Loucy (cell line): ENCODE data around the gene SDK2.

Experiments
- H2AFZ ChIP-seq: fragments of 200-600 bp; sonication (generic); 2 replicates; pipeline ENCODE4 v1.6.0; 2016; ENCODE audit warnings: antibody characterized with exemption, mild to moderate bottlenecking, low read length, moderate library complexity
- H3F3A ChIP-seq: fragments of 200-600 bp; 2 replicates; pipeline ENCODE4 v1.6.0; 2016; ENCODE audit warnings: antibody characterized with exemption, low read depth, mild to moderate bottlenecking
- H3K27me3 ChIP-seq: fragments of 200-600 bp; sonication (generic); 2 replicates; pipeline ENCODE4 v1.6.1; 2014; ENCODE audit warnings: low read length, mild to moderate bottlenecking; ENCODE audit not compliant: insufficient read depth, poor library complexity, severe bottlenecking
- H3K36me3 ChIP-seq: fragments of 200-600 bp; sonication (generic); 2 replicates; pipeline ENCODE4 v1.6.1; 2016; ENCODE audit warnings: low read length; ENCODE audit not compliant: insufficient read depth
- H3K4me1 ChIP-seq: fragments of 200-600 bp; sonication (generic); 2 replicates; pipeline ENCODE4 v1.5.1; 2014; ENCODE audit warnings: low read length, mild to moderate bottlenecking; ENCODE audit not compliant: insufficient read depth, poor library complexity, severe bottlenecking
- H3K4me2 ChIP-seq: fragments of 200-600 bp; sonication (generic); 2 replicates; pipeline ENCODE4 v1.6.0; 2014; ENCODE audit warnings: antibody characterized with exemption, low read length, low read depth, mild to moderate bottlenecking; ENCODE audit not compliant: poor library complexity, severe bottlenecking
- H3K4me3 ChIP-seq: fragments of 200-600 bp; sonication (generic); 2 replicates; pipeline ENCODE4 v1.5.1; 2014; ENCODE audit warnings: low read length, mild to moderate bottlenecking, mixed read lengths; ENCODE audit not compliant: poor library complexity, severe bottlenecking
- H3K79me2 ChIP-seq: fragments of 200-600 bp; sonication (generic); 2 replicates; pipeline ENCODE4 v1.6.1; 2014; ENCODE audit warnings: low read length; ENCODE audit not compliant: insufficient read depth
- H3K9ac ChIP-seq: fragments of 200-600 bp; sonication (generic); 2 replicates; pipeline ENCODE4 v1.6.0; 2014; ENCODE audit warnings: mild to moderate bottlenecking, low read depth, low read length, moderate library complexity; ENCODE audit not compliant: poor library complexity, severe bottlenecking
- H3K9me2 ChIP-seq: fragments of 200-600 bp; sonication (generic); replicated peaks from 2 replicates; pipeline ENCODE4 v1.6.1; 2016; ENCODE audit warnings: low read depth, low read length, mixed read lengths
- H3K9me3 ChIP-seq: fragments of 200-600 bp; sonication (generic); 2 replicates; pipeline ENCODE4 v1.6.1; 2014; ENCODE audit warnings: mild to moderate bottlenecking, antibody characterized with exemption, low read length, low read depth; ENCODE audit not compliant: insufficient read depth
- H4K20me1 ChIP-seq: fragments of 200-600 bp; sonication (generic); 2 replicates; pipeline ENCODE4 v1.6.0; 2014; ENCODE audit warnings: antibody characterized with exemption, low read length, mild to moderate bottlenecking; ENCODE audit not compliant: insufficient read depth, poor library complexity, severe bottlenecking
- EZH2phosphoT487 ChIP-seq: fragments of 200-600 bp; IDR thresholded peaks from 2 replicates; pipeline ENCODE4 v1.6.1; 2018; ENCODE audit warnings: antibody characterized with exemption, mild to moderate bottlenecking, moderate library complexity, borderline replicate concordance
- TF ChIP-seq, protein P1 (sequence below): fragments of 200-600 bp; sonication (generic); conservative IDR thresholded peaks from 2 replicates; pipeline ENCODE4 v1.5.1; 2014; ENCODE audit warnings: mild to moderate bottlenecking, antibody characterized with exemption, low read length

The SDK2 gene

DNA sequence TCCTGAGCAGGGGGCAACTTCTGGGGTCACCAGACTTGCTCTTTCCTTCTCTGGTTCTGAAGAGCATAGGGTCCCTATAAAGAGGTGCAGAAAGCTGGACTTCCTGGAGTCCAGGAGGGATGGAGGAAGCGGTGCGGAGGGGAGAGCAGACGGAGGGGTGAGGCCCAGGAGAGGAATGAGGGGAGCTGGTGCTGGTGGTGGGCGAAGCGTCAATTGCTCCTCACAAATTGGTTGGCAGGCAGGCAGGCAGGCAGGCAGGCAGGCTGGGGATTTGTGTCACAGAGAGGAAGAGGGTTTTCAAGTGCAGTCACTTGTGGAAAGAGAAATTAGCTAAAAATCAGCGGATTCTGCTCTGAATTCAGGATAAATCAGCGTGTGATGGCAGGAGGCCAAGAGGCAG lies 198.8 kb downstream of the SDK2 start:
- Histone ChIP-seq H2AFZ (no peak overlapping the region), H4K20me1 (no peaks in the 10 kb centered on the region), H3K36me3 (no peaks in the 10 kb centered on the region; the same call in 1 of the 2 replicates), H3K4me2 (no peak overlapping the region), H3K4me1 (no peaks in the 10 kb centered on the region), H3K9ac (no peak overlapping the region), H3K9me3 (no peaks in the 10 kb centered on the region), H3K9me2 (no peaks in the 10 kb centered on the region), H3K27me3 (no peaks in the 10 kb centered on the region), H3K79me2 (no peaks in the 10 kb centered on the region), H3F3A (no peaks in the 10 kb centered on the region), H3K4me3 (no peak overlapping the region)
- TF ChIP-seq EZH2phosphoT487, result no peak
- TF ChIP-seq, protein P1, sequence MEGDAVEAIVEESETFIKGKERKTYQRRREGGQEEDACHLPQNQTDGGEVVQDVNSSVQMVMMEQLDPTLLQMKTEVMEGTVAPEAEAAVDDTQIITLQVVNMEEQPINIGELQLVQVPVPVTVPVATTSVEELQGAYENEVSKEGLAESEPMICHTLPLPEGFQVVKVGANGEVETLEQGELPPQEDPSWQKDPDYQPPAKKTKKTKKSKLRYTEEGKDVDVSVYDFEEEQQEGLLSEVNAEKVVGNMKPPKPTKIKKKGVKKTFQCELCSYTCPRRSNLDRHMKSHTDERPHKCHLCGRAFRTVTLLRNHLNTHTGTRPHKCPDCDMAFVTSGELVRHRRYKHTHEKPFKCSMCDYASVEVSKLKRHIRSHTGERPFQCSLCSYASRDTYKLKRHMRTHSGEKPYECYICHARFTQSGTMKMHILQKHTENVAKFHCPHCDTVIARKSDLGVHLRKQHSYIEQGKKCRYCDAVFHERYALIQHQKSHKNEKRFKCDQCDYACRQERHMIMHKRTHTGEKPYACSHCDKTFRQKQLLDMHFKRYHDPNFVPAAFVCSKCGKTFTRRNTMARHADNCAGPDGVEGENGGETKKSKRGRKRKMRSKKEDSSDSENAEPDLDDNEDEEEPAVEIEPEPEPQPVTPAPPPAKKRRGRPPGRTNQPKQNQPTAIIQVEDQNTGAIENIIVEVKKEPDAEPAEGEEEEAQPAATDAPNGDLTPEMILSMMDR, result no peak

DNA sequence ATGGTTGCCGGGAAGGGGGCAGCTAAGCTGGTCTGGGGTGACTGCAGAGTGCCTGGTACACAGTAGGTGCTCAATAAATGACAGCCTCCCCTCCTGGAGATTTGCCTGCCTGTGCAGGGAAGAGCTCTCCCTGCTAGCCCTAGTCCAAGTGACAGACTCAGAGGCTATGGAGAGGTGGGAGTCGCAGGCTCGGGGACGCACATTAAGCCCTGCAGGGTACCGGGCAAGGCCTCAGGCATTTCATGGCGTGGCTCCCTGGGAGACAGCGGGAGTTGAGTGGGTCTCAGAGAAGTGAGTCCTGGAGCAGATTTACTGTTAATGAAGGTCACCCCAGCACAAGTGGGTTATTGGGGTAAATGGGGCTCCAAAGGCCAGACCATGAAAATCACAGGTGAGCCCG lies 200.2 kb downstream of the SDK2 start:
- H3K9me2 ChIP-seq, result no peaks in the 10 kb centered on the region
- H3K9me3 ChIP-seq, result no peaks in the 10 kb centered on the region
- no peak overlapping the region for H3K4me2 ChIP-seq
- no peaks in the 10 kb centered on the region for H3K36me3 ChIP-seq
- no peak overlapping the region for H3K9ac ChIP-seq
- H3K79me2 ChIP-seq, result no peaks in the 10 kb centered on the region
- H3K4me1 ChIP-seq, result no peaks in the 10 kb centered on the region
- no peaks in the 10 kb centered on the region for H4K20me1 ChIP-seq
- no peaks in the 10 kb centered on the region for H3K27me3 ChIP-seq
- TF ChIP-seq, protein P1, result no peak
- no peak for TF ChIP-seq EZH2phosphoT487
- H2AFZ ChIP-seq, result no peak overlapping the region
- H3F3A ChIP-seq, result no peaks in the 10 kb centered on the region
- no peak overlapping the region for H3K4me3 ChIP-seq

DNA sequence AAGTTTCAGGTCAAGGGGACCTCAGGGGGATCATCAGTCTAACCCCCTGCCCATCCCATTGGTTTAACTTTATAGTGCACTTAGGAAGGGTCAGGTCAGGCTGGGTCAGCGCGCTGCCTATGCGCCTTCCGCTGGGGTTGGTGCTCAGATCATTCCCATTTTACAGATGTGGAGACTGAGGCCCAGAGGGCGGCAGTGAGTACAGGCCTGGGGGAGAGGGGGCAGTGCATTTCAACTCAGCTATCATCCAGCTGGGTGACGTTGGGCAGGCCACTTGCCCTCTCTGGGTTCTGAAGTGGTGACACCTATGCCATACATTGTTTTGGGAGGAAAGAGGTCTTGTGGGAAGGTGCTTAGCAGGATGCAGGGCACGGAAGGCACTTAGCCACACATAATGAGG lies 204.6 kb downstream of the SDK2 start:
- Histone ChIP-seq H3K4me1 (no peaks in the 10 kb centered on the region), H3K4me3 (no peak overlapping the region), H3K9me3 (no peaks in the 10 kb centered on the region), H3K79me2 (no peaks in the 10 kb centered on the region), H2AFZ (no peak overlapping the region), H3K36me3 (no peaks in the 10 kb centered on the region), H3K27me3 (no peaks in the 10 kb centered on the region), H3K9me2 (no peaks in the 10 kb centered on the region), H3F3A (no peaks in the 10 kb centered on the region), H3K4me2 (no peak overlapping the region), H4K20me1 (no peaks in the 10 kb centered on the region), H3K9ac (no peak overlapping the region)
- TF ChIP-seq EZH2phosphoT487, result no peak

DNA sequence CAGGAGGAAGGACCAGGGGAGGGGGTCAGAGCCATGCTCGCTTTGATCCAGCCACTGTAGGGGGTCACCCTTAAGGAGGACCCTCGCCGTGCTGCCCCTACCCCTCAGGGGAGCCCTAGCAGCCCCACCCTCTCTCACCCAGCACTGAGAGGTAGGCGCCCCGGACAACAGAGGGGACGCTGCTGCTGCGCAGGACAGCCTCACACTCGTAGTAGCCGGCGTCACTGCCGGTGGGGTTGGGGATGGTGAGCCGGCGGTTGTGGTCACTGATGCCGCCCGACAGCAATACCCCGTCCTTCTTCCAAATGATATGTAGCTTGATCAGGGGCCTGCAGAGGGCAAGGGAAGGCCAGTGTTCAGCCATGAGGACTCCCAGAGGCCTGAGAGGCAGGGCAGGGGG lies 206.4 kb downstream of the SDK2 start:
- H3F3A ChIP-seq, result no peaks in the 10 kb centered on the region
- H2AFZ ChIP-seq, result no peak overlapping the region
- no peak overlapping the region for H3K4me2 ChIP-seq

More for the DNA sequence above, 206.4 kb downstream of the SDK2 start:
- H3K79me2 ChIP-seq, result no peaks in the 10 kb centered on the region
- no peaks in the 10 kb centered on the region for H3K4me1 ChIP-seq
- H3K9me3 ChIP-seq, result no peaks in the 10 kb centered on the region
- no peak overlapping the region for H3K9ac ChIP-seq
- TF ChIP-seq EZH2phosphoT487, result no peak
- TF ChIP-seq, protein P1, result no peak
- H3K36me3 ChIP-seq, result no peaks in the 10 kb centered on the region; the same call in 1 of the 2 replicates
- no peaks in the 10 kb centered on the region for H3K9me2 ChIP-seq
- no peaks in the 10 kb centered on the region for H4K20me1 ChIP-seq
- no peak overlapping the region for H3K4me3 ChIP-seq
- no peaks in the 10 kb centered on the region for H3K27me3 ChIP-seq
